ENCODE measurements around the gene SLC50A1.

The SLC50A1 gene

GRCh38 chr1:155171836-155172731 is 36.4 kb downstream of the SLC50A1 start:
- no peak for DNase-seq

GRCh38 chr1:155172732-155173477 is 37.3 kb downstream of the SLC50A1 start, which contains the start of gene KRTCAP2:
Gene KRTCAP2, minus strand, starts transcription at chr1:155173304. Its CDS starts 80 bp downstream, at chr1:155173224.
- DNase-seq = peak; percentile 97

DNA sequence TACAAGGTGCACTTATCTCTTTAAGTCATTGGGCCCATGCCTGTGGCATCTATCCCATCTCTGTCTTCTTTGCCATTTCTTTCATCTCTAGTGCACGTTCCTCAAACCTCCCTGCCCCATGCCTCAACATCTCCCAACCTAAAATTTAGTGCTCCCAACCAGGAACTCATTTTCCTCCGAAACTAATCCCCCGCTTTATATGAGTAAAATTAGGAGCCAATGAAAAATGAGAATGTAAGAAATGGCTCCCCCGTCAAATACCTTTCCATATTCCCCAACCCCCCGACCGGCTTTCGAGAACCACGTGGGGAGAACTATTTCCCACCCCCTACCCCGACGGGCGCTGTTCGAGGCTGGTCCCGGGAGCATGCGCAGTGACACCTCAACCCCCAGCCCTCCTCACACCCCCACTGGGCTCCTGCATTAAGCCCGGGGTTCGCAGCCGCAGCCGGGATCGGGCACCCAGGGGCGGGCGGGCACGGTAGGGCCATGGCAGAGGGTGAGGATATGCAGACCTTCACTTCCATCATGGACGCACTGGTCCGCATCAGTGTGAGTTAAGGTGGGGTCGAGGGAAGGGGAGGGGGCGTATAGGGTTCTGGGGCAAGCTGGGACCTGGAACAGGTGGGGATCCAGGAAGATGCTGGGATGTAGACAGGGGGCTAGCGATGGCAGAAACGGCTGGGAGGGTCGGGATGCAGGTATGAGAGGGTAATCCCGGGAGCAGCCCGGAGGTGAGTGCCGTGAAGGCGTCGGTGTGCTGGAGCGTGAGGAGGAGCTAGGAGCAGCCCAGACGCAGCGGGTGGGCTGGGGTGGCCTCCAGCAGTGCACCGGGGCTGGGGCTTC is 38.0 kb downstream of the SLC50A1 start, which contains the start of gene TRIM46:
TRIM46 (plus strand) TSS at position 372 of the 846 bp plus-strand sequence; CDS start at position 490, 118 bp downstream.
- DNase-seq = peak; percentile 53

- peak; percentile 45 for DNase-seq
These were observed 39.0 kb downstream of the SLC50A1 start for GRCh38 chr1:155174324-155175280.

DNA sequence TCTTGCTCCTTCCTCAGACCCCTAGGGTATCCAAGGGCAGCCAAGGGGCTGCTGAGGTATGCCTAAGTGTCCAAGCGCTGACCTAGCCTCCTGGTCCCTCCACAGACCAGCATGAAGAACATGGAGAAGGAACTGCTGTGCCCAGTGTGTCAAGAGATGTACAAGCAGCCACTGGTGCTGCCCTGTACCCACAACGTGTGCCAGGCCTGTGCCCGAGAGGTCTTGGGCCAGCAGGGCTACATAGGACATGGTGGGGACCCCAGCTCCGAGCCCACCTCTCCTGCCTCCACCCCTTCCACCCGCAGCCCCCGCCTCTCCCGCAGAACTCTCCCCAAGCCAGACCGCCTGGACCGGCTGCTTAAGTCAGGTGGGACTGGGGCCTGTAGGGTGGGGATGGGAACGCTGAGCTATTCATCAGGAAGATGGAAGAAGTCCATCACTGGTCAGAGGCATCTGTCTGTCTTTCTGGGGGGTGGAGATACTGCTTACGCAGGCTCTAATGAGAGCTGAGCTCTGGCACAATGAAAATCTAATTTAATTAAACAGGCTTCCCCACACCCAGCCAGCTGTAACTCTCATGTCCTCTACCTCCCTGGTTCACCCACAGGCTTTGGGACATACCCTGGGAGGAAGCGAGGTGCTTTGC is 39.8 kb downstream of the SLC50A1 start:
- DNase-seq = no peak

GRCh38 chr1:155175927-155176371 is 40.3 kb downstream of the SLC50A1 start:
- DNase-seq = peak; percentile 23

DNA sequence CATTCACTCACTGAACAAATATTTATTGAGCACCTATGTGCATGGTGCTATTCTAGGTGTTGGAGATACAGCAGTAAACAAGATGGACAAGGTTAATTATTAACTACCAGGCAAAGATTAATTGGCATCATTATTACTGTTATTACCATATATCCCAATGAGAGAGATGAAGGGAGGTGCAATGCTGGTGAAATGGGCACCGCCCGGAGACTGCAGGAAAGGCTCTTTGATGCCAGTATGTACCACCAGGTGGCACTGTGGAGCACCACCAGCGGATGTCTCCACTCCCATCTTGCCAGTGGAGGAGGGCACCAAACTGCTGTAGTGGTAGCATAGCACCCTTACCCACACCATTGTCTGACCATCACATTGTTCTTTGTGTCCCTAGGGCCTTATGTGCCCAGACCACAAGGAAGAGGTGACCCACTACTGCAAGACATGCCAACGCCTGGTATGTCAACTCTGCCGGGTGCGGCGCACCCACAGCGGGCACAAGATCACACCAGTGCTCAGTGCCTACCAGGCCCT is 41.0 kb downstream of the SLC50A1 start:
- DNase-seq = peak; percentile 86

GRCh38 chr1:155177192-155177917 is 41.7 kb downstream of the SLC50A1 start:
- DNase-seq = no peak

DNA sequence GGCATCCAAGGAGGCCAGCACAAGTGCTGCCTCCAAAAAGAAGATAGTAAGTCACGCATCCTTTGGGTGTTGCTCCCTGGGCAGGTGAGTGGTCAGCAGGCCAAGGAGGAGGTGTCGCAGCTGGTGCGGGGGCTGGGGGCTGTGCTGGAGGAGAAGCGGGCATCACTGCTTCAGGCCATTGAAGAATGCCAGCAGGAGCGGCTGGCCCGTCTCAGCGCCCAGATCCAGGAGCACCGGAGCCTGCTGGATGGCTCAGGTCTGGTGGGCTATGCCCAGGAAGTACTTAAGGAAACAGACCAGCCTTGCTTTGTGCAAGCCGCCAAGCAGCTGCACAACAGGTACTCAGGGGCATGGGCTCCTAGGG is 42.2 kb downstream of the SLC50A1 start:
- no peak for DNase-seq

- no peak for DNase-seq
These were observed 42.9 kb downstream of the SLC50A1 start for GRCh38 chr1:155178441-155179111.

- DNase-seq = no peak
These were observed 43.7 kb downstream of the SLC50A1 start for GRCh38 chr1:155179112-155180031.

- no peak for DNase-seq
These were observed 45.9 kb downstream of the SLC50A1 start for GRCh38 chr1:155181371-155182051.

DNA sequence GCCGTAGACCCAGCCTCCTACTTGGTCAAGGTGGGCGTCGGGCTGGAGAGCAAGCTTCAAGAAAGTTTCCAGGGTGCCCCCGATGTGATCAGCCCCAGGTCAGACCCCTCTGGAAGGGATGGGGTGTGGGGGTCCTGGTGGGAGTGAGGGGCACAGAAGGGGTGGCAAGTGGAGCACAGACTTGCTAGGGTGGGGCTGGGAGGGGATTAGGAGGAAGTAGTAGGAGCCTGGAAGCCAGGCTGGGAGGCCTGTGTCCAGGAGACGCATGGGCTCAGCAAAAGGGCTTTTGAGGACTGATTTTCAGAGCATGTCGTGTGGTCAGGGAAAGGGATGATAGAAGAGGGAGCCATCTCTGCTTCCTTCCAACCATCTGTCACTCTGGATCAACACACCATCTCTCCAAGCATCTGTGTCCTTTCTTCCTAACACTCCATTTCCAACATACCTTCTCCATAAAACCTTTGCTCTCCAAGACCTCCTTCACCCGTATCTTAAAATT is 46.4 kb downstream of the SLC50A1 start:
- no peak for DNase-seq

- peak; percentile 27 for DNase-seq
These were observed 48.1 kb downstream of the SLC50A1 start for GRCh38 chr1:155183775-155184221.

DNA sequence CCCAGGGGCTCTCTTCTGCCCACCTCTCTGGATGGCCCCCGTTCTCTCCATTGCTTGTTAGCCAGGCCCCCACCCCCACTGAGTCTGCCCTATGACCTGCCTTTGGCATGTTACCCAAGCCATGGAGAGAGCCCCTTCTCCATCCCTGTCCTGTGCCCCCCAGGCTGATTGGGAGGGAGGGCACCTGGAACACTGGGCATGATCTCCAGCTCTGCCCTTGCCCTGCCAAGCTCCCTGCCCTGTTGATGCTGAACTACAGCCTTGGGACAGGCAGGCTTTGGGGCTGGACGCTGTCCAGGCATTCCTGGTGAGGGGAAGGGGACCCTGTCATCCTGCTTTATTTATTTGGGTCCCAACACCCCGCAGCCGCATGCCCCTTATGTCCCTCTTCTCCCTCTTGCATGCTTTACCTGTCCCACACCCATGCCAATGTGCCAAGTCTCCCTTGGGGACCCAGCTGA is 48.7 kb downstream of the SLC50A1 start:
- DNase-seq = peak; percentile 23

DNA sequence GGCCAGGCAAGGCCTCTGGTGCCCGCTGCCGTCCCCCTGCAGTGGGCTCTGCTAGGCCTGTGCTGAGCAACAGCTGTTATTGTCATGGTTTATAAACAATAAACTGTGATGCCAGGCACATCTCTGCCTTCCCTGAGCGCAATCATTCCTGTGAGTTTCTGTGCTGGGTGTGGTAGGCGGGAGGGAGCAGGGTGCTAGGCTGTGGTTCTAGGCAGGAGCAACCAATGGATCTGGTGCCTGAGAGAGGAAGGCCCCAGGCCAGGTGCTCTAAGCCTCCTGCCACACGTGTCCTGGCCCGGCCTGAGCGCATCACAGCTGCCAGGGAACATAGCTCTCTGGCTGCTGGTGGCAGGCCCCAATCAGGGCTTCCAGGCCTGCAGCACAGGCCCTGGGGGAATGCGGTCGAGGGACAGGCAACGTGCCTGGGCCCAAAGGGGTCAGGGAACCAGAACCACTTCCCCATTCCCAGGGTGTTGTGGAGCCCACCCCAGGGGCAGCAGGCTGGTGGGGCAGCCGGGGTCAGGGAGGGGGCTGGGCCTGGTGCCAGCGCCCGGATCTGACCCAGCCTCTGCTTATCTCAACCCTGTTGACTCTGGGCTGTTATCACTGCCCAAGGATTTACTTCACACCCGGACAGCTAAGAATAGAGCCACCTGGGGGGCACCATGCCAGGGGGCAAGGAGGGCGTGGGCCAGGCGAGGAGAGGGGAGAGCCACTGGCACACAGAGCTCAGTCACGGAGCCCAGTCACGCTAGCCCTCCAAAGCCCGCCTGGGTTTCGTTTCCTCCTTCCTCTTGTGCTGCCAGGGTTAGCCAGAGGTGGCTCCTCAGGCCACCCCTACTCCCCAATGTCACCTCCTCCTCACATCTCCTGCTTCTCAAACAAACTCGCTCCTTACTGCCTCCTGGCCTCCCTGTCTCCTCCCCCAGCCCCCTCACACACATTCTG is 49.5 kb downstream of the SLC50A1 start:
- peak; percentile 48 for DNase-seq
